ENCODE data around the gene GCH1. TPM values are rescaled to one million over a fixed set of nuclear protein-coding genes. Genes with fewer than 3 reads are reported as not detected.

Gene GCH1
- total RNA-seq, 2 experiments from 2014 or later: 70.8 to 73.2 TPM

- no peaks in the 10 kb centered on the region for H3K27me3 Mint-ChIP-seq
- peaks cover 35% of the 10 kb centered on the region for H3K36me3 Mint-ChIP-seq
- H3K27ac Mint-ChIP-seq: no peak overlapping the region
- DNase-seq: no peak
- no peaks in the 10 kb centered on the region for H3K4me1 Mint-ChIP-seq
- no peaks in the 10 kb centered on the region for H3K9me3 Mint-ChIP-seq (ENCODE audit: low read depth)
- ATAC-seq: no peak
- CTCF ChIA-PET: no interaction called here
- no peak overlapping the region for H3K4me3 Mint-ChIP-seq
These were observed 53.7 kb downstream of the GCH1 start for GRCh38 chr14:54848910-54849309.

GRCh38 chr14:54845641-54846040 is 57.0 kb downstream of the GCH1 start:
- no peaks in the 10 kb centered on the region for H3K27me3 Mint-ChIP-seq

GRCh38 chr14:54844479-54844878 is 58.1 kb downstream of the GCH1 start:
- H3K36me3 Mint-ChIP-seq: peaks cover 43% of the 10 kb centered on the region
- peak overlapping the region; percentile 2 for H3K27ac Mint-ChIP-seq
- no peak overlapping the region for H3K4me3 Mint-ChIP-seq
- no peaks in the 10 kb centered on the region for H3K27me3 Mint-ChIP-seq
- no peaks in the 10 kb centered on the region for H3K9me3 Mint-ChIP-seq (ENCODE audit: low read depth)
- CTCF ChIA-PET: interaction anchor here (1.2 kb wide), 1 partner anchor 10 kb away, joined by 3 read pairs; no protein-coding TSS in a partner anchor
- DNase-seq: no peak
- no peak for ATAC-seq
- no peaks in the 10 kb centered on the region for H3K4me1 Mint-ChIP-seq

More at GRCh38 chr14:54845641-54846040, 57.0 kb downstream of the GCH1 start:
- no peaks in the 10 kb centered on the region for H3K9me3 Mint-ChIP-seq (ENCODE audit: low read depth)
- DNase-seq: no peak
- H3K36me3 Mint-ChIP-seq: peaks cover 38% of the 10 kb centered on the region
- CTCF ChIA-PET: no interaction called here
- H3K4me1 Mint-ChIP-seq: no peaks in the 10 kb centered on the region
- no peak for ATAC-seq
- no peak overlapping the region for H3K27ac Mint-ChIP-seq
- no peak overlapping the region for H3K4me3 Mint-ChIP-seq

- no peak for ATAC-seq
- no peaks in the 10 kb centered on the region for H3K4me1 Mint-ChIP-seq
- H3K36me3 Mint-ChIP-seq: peaks cover 55% of the 10 kb centered on the region
- H3K27me3 Mint-ChIP-seq: no peaks in the 10 kb centered on the region
- CTCF ChIA-PET: no interaction called here
- no peaks in the 10 kb centered on the region for H3K9me3 Mint-ChIP-seq (ENCODE audit: low read depth)
- H3K4me3 Mint-ChIP-seq: no peak overlapping the region
- no peak for DNase-seq
- H3K27ac Mint-ChIP-seq: no peak overlapping the region
These were observed 61.8 kb downstream of the GCH1 start for GRCh38 chr14:54840798-54841197.

GRCh38 chr14:54840336-54840735 is 62.3 kb downstream of the GCH1 start:
- Mint-ChIP-seq H3K4me1 (no peaks in the 10 kb centered on the region), H3K36me3 (peaks cover 54% of the 10 kb centered on the region), H3K9me3 (ENCODE audit: low read depth) (no peaks in the 10 kb centered on the region), H3K27ac (no peak overlapping the region), H3K4me3 (no peak overlapping the region), H3K27me3 (no peaks in the 10 kb centered on the region)
- ATAC-seq (no peak), DNase-seq (no peak)
- CTCF ChIA-PET: no interaction called here

- H3K27ac Mint-ChIP-seq: no peak overlapping the region
These were observed 62.9 kb downstream of the GCH1 start for GRCh38 chr14:54839701-54840119.

GRCh38 chr14:54838931-54839512 is 63.6 kb downstream of the GCH1 start:
- no peaks in the 10 kb centered on the region for H3K4me1 Mint-ChIP-seq

More at GRCh38 chr14:54839701-54840119, 62.9 kb downstream of the GCH1 start:
- Mint-ChIP-seq H3K27me3 (no peaks in the 10 kb centered on the region), H3K4me1 (no peaks in the 10 kb centered on the region), H3K36me3 (peaks cover 55% of the 10 kb centered on the region), H3K9me3 (ENCODE audit: low read depth) (no peaks in the 10 kb centered on the region), H3K4me3 (no peak overlapping the region)
- no peak for ATAC-seq
- CTCF ChIA-PET: no interaction called here
- no peak for DNase-seq

GRCh38 chr14:54837508-54838149 is 65.0 kb downstream of the GCH1 start:
- peaks cover under 1% of the 10 kb centered on the region for H3K27me3 Mint-ChIP-seq
- no peak overlapping the region for H3K4me3 Mint-ChIP-seq
- H3K9me3 Mint-ChIP-seq (ENCODE audit: low read depth): no peaks in the 10 kb centered on the region
- H3K27ac Mint-ChIP-seq: no peak overlapping the region
- DNase-seq: no peak
- H3K36me3 Mint-ChIP-seq: peaks cover 44% of the 10 kb centered on the region
- ATAC-seq: no peak
- CTCF ChIA-PET: no interaction called here
- no peaks in the 10 kb centered on the region for H3K4me1 Mint-ChIP-seq

More at GRCh38 chr14:54838931-54839512, 63.6 kb downstream of the GCH1 start:
- peaks cover 49% of the 10 kb centered on the region for H3K36me3 Mint-ChIP-seq
- CTCF ChIA-PET: no interaction called here
- no peak overlapping the region for H3K4me3 Mint-ChIP-seq
- H3K9me3 Mint-ChIP-seq (ENCODE audit: low read depth): no peaks in the 10 kb centered on the region
- no peak for DNase-seq
- H3K27ac Mint-ChIP-seq: no peak overlapping the region
- ATAC-seq: no peak
- H3K27me3 Mint-ChIP-seq: no peaks in the 10 kb centered on the region

- H3K4me3 Mint-ChIP-seq: no peak overlapping the region
- H3K27me3 Mint-ChIP-seq: peaks cover 3% of the 10 kb centered on the region
- CTCF ChIA-PET: no interaction called here
- H3K27ac Mint-ChIP-seq: no peak overlapping the region
- no peak for ATAC-seq
- H3K9me3 Mint-ChIP-seq (ENCODE audit: low read depth): no peaks in the 10 kb centered on the region
- DNase-seq: no peak
- H3K36me3 Mint-ChIP-seq: peaks cover 33% of the 10 kb centered on the region
- H3K4me1 Mint-ChIP-seq: no peaks in the 10 kb centered on the region
These were observed 66.4 kb downstream of the GCH1 start for GRCh38 chr14:54836231-54836630.

GRCh38 chr14:54834727-54835126 is 67.9 kb downstream of the GCH1 start:
- H3K27ac Mint-ChIP-seq: no peak overlapping the region
- no peaks in the 10 kb centered on the region for H3K4me1 Mint-ChIP-seq
- CTCF ChIA-PET: no interaction called here
- no peaks in the 10 kb centered on the region for H3K9me3 Mint-ChIP-seq (ENCODE audit: low read depth)
- peaks cover 20% of the 10 kb centered on the region for H3K36me3 Mint-ChIP-seq
- ATAC-seq: no peak
- H3K4me3 Mint-ChIP-seq: no peak overlapping the region
- no peak for DNase-seq
- peaks cover 3% of the 10 kb centered on the region for H3K27me3 Mint-ChIP-seq

- H3K9me3 Mint-ChIP-seq (ENCODE audit: low read depth): no peaks in the 10 kb centered on the region
- no peak overlapping the region for H3K4me3 Mint-ChIP-seq
- H3K27me3 Mint-ChIP-seq: peaks cover 4% of the 10 kb centered on the region
- H3K36me3 Mint-ChIP-seq: peaks cover 15% of the 10 kb centered on the region
- no peak for ATAC-seq
- H3K27ac Mint-ChIP-seq: no peak overlapping the region
- no peak for DNase-seq
- CTCF ChIA-PET: no interaction called here
- H3K4me1 Mint-ChIP-seq: no peaks in the 10 kb centered on the region
These were observed 68.5 kb downstream of the GCH1 start for GRCh38 chr14:54834081-54834480.

- Mint-ChIP-seq H3K4me1 (no peaks in the 10 kb centered on the region), H3K36me3 (peaks cover 4% of the 10 kb centered on the region)
These were observed 72.0 kb downstream of the GCH1 start for GRCh38 chr14:54830650-54831049.

GRCh38 chr14:54829486-54830224 is 73.0 kb downstream of the GCH1 start:
- DNase-seq (no peak), ATAC-seq (no peak)
- peaks cover 2% of the 10 kb centered on the region for H3K36me3 Mint-ChIP-seq
- peaks cover 7% of the 10 kb centered on the region for H3K27me3 Mint-ChIP-seq
- H3K27ac Mint-ChIP-seq: no peak overlapping the region
- H3K4me3 Mint-ChIP-seq: no peak overlapping the region
- CTCF ChIA-PET: interaction anchor here (0.6 to 0.7 kb wide), 2 partner anchors 23 to 246 kb away, joined by 3 read pairs; no protein-coding TSS in a partner anchor
- no peaks in the 10 kb centered on the region for H3K4me1 Mint-ChIP-seq
- H3K9me3 Mint-ChIP-seq (ENCODE audit: low read depth): no peaks in the 10 kb centered on the region

More at GRCh38 chr14:54830650-54831049, 72.0 kb downstream of the GCH1 start:
- Mint-ChIP-seq H3K27me3 (peaks cover 5% of the 10 kb centered on the region), H3K27ac (no peak overlapping the region), H3K4me3 (no peak overlapping the region), H3K9me3 (ENCODE audit: low read depth) (no peaks in the 10 kb centered on the region)
- no peak for DNase-seq
- CTCF ChIA-PET: interaction anchor here (1.4 kb wide), 1 partner anchor 56 kb away, joined by 5 read pairs; no protein-coding TSS in a partner anchor
- ATAC-seq: no peak

GRCh38 chr14:54828037-54828436 is 74.6 kb downstream of the GCH1 start:
- CTCF ChIA-PET: no interaction called here

More at GRCh38 chr14:54828037-54828436, 74.6 kb downstream of the GCH1 start:
- peaks cover 7% of the 10 kb centered on the region for H3K9me3 Mint-ChIP-seq (ENCODE audit: low read depth)
- H3K27ac Mint-ChIP-seq: no peak overlapping the region
- peaks cover 2% of the 10 kb centered on the region for H3K36me3 Mint-ChIP-seq
- no peak for DNase-seq
- no peak overlapping the region for H3K4me3 Mint-ChIP-seq
- no peaks in the 10 kb centered on the region for H3K4me1 Mint-ChIP-seq
- peaks cover 7% of the 10 kb centered on the region for H3K27me3 Mint-ChIP-seq
- no peak for ATAC-seq

All from activated CD8-positive, alpha-beta memory T cell treated with anti-CD3 and anti-CD28 coated beads, Interleukin-2, amount 10 ng/mL, durations not matched to agents 7 days and 5 days (primary cell).